Activated CD8-positive, alpha-beta memory T cell treated with anti-CD3 and anti-CD28 coated beads, Interleukin-2, amount 10 ng/mL, durations not matched to agents 7 days and 5 days (primary cell): ENCODE results near the gene PSEN2. TPM values are rescaled to one million over a fixed set of nuclear protein-coding genes. Genes with fewer than 3 reads are reported as not detected.

ENCODE experiments used
- ATAC-seq: fragments of 150-1000 bp; cut with Tn5 transposase; one replicate; pipeline ENCODE4 v1.10.0; 2021; ENCODE audit warnings: moderate library complexity
- CTCF ChIA-PET: fragments of 350-600 bp; sonication (Branson Sonifier 250); formaldehyde crosslinking; loops from one replicate; lab custom pipeline; 2021; ENCODE audit warnings: antibody characterized with exemption; lab: Charles Lee
- DNase-seq: peaks from one replicate; pipeline ENCODE4 v3.0.0-alpha.2; 2020
- H3K27ac Mint-ChIP-seq: one replicate; pipeline ENCODE4 v1.8.0; 2021; ENCODE audit warnings: mild to moderate bottlenecking, mixed read lengths
- H3K27me3 Mint-ChIP-seq: one replicate; pipeline ENCODE4 v1.8.0; 2021; ENCODE audit warnings: mixed read lengths
- H3K36me3 Mint-ChIP-seq: one replicate; pipeline ENCODE4 v1.8.0; 2021; ENCODE audit warnings: mild to moderate bottlenecking, mixed read lengths
- H3K4me1 Mint-ChIP-seq: one replicate; pipeline ENCODE4 v1.8.0; 2021; ENCODE audit warnings: mixed read lengths
- H3K4me3 Mint-ChIP-seq: one replicate; pipeline ENCODE4 v1.8.0; 2021; ENCODE audit warnings: mild to moderate bottlenecking, moderate library complexity, mixed read lengths
- H3K9me3 Mint-ChIP-seq: one replicate; pipeline ENCODE4 v1.8.0; 2022; ENCODE audit warnings: low read depth, mixed read lengths
- total RNA-seq, 2 experiments: library from RNA; stranded (reverse); gene quantifications; one replicate each; pipeline ENCODE4 v1.2.3, GENCODE V29; 2021

PSEN2 gene
- total RNA-seq, 2 experiments from 2014 or later: 8.0 to 11.2 TPM

- no peaks in the 10 kb centered on the region for H3K9me3 Mint-ChIP-seq
- CTCF ChIA-PET: no interaction called here
- peaks cover 22% of the 10 kb centered on the region for H3K4me1 Mint-ChIP-seq
- peaks cover 1% of the 10 kb centered on the region for H3K36me3 Mint-ChIP-seq
- H3K27me3 Mint-ChIP-seq: no peaks in the 10 kb centered on the region
- no peak for DNase-seq
- no peak overlapping the region for H3K27ac Mint-ChIP-seq
- ATAC-seq: no peak
- no peak overlapping the region for H3K4me3 Mint-ChIP-seq
Observed at GRCh38 chr1:226943156-226943555, 72.7 kb downstream of the PSEN2 start.

GRCh38 chr1:226943927-226944326 lies 73.5 kb downstream of the PSEN2 start:
- H3K4me3 Mint-ChIP-seq: no peak overlapping the region

GRCh38 chr1:226945106-226945857 lies 74.9 kb downstream of the PSEN2 start:
- H3K4me3 Mint-ChIP-seq: no peak overlapping the region
- peaks cover 1% of the 10 kb centered on the region for H3K36me3 Mint-ChIP-seq
- H3K9me3 Mint-ChIP-seq: no peaks in the 10 kb centered on the region
- ATAC-seq (no peak), DNase-seq (no peak)
- H3K27me3 Mint-ChIP-seq: no peaks in the 10 kb centered on the region
- no peak overlapping the region for H3K27ac Mint-ChIP-seq
- H3K4me1 Mint-ChIP-seq: peaks cover 14% of the 10 kb centered on the region
- CTCF ChIA-PET: no interaction called here

More at GRCh38 chr1:226943927-226944326, 73.5 kb downstream of the PSEN2 start:
- Mint-ChIP-seq H3K27ac (no peak overlapping the region), H3K4me1 (peaks cover 14% of the 10 kb centered on the region), H3K27me3 (no peaks in the 10 kb centered on the region), H3K36me3 (peaks cover 1% of the 10 kb centered on the region), H3K9me3 (no peaks in the 10 kb centered on the region)
- ATAC-seq: no peak
- CTCF ChIA-PET: no interaction called here
- no peak for DNase-seq

Other genes starting within 250 kb of the PSEN2 start
- gene ITPKB, start 131.3 kb upstream of the PSEN2 start, total RNA-seq: 10 to 100 TPM; 40.9 to 43.4 TPM
- gene COQ8A, start 69.7 kb downstream of the PSEN2 start, total RNA-seq: 10 to 100 TPM; 19.0 to 22.1 TPM